ENCODE measurements around the gene ABCB7.
A peak's percentile ranks its signal among the peaks of the same experiment; 100 is the strongest.
"Not testable (repeated sequence)": the region's sequence is repeated elsewhere in the genome, so short reads cannot be mapped to it uniquely, and the experiment has no call there.

Gene ABCB7
- 38.6 to 48.5 reads per million in 2 experiments for total RNA-seq

GRCh38 chrX:75155827-75156525 lies at the start of gene ABCB7:
TSS of gene ABCB7 (minus strand) at chrX:75156283. CDS start at chrX:75156272, 11 bp downstream.
- peak; percentile 37 for DNase-seq (ENCODE audit: low read depth)

GRCh38 chrX:75188415-75189206 lies 32.5 kb upstream of the ABCB7 start:
- not testable (repeated sequence) for DNase-seq (ENCODE audit: low read depth)

- DNase-seq (ENCODE audit: low read depth) = no peak
These were observed 25.6 kb upstream of the ABCB7 start for GRCh38 chrX:75181721-75182120.

GRCh38 chrX:75179536-75180293 lies 23.6 kb upstream of the ABCB7 start:
- not testable (repeated sequence) for DNase-seq (ENCODE audit: low read depth)

GRCh38 chrX:75172257-75172890 lies 16.3 kb upstream of the ABCB7 start:
- DNase-seq (ENCODE audit: low read depth) = not testable (repeated sequence)

GRCh38 chrX:75158054-75158453 lies 2.0 kb upstream of the ABCB7 start:
- DNase-seq (ENCODE audit: low read depth) = no peak

GRCh38 chrX:75156531-75156945 lies 455 bp upstream of the ABCB7 start:
- no peak for DNase-seq (ENCODE audit: low read depth)

GRCh38 chrX:75155447-75155826 lies 646 bp downstream of the ABCB7 start:
- no peak for DNase-seq (ENCODE audit: low read depth)

- DNase-seq (ENCODE audit: low read depth) = no peak
These were observed 1.2 kb downstream of the ABCB7 start for GRCh38 chrX:75154871-75155270.

GRCh38 chrX:75151827-75152592 lies 4.1 kb downstream of the ABCB7 start:
- no peak for DNase-seq (ENCODE audit: low read depth)

GRCh38 chrX:75149654-75150053 lies 6.4 kb downstream of the ABCB7 start:
- DNase-seq (ENCODE audit: low read depth) = no peak

- DNase-seq (ENCODE audit: low read depth) = no peak
These were observed 23.4 kb downstream of the ABCB7 start for GRCh38 chrX:75132672-75133071.

GRCh38 chrX:75131973-75132627 lies 24.0 kb downstream of the ABCB7 start:
- DNase-seq (ENCODE audit: low read depth) = no peak

GRCh38 chrX:75129069-75129468 lies 27.0 kb downstream of the ABCB7 start:
- not testable (repeated sequence) for DNase-seq (ENCODE audit: low read depth)

GRCh38 chrX:75118296-75118695 lies 37.8 kb downstream of the ABCB7 start:
- no peak for DNase-seq (ENCODE audit: low read depth)

- no peak for DNase-seq (ENCODE audit: low read depth)
These were observed 40.2 kb downstream of the ABCB7 start for GRCh38 chrX:75115707-75116413.

- DNase-seq (ENCODE audit: low read depth) = no peak
These were observed 41.4 kb downstream of the ABCB7 start for GRCh38 chrX:75114638-75115037.

GRCh38 chrX:75113664-75114063 lies 42.4 kb downstream of the ABCB7 start:
- no peak for DNase-seq (ENCODE audit: low read depth)

- no peak for DNase-seq (ENCODE audit: low read depth)
These were observed 48.1 kb downstream of the ABCB7 start for GRCh38 chrX:75107863-75108509.

- no peak for DNase-seq (ENCODE audit: low read depth)
These were observed 49.3 kb downstream of the ABCB7 start for GRCh38 chrX:75106772-75107171.
